HL-60 (cell line): ENCODE data around the gene AP2B1.

Experiments used
- CTCF ChIP-seq: IDR thresholded peaks from one replicate; pipeline ENCODE4 v1.5.1; 2011; ENCODE audit warnings: low read length, control low read depth, inconsistent platforms; ENCODE audit not compliant: insufficient read depth
- POLR2AphosphoS5 ChIP-seq: IDR thresholded peaks from 2 replicates; pipeline ENCODE4 v1.6.1; 2012; ENCODE audit warnings: low read depth
- REST ChIP-seq: IDR thresholded peaks from 2 replicates; pipeline ENCODE4 v1.6.1; 2012; ENCODE audit warnings: low read depth; ENCODE audit not compliant: insufficient replicate concordance

- TF ChIP-seq CTCF (no peak), REST (no peak), POLR2AphosphoS5 (no peak)
These were observed 107.8 kb downstream of the AP2B1 start for GRCh38 chr17:35694906-35695305.
